Chondrocyte (in vitro differentiated cells): ENCODE measurements around the gene MAFG. TPM values are rescaled to one million over a fixed set of nuclear protein-coding genes. Genes with fewer than 3 reads are reported as not detected.

Experiments
- DNase-seq: peaks from one replicate; pipeline ENCODE4 v3.0.0; 2021; ENCODE audit warnings: mixed read lengths, low spot score
- H3K27ac Mint-ChIP-seq: one replicate; pipeline ENCODE4 v1.8.0; 2021; ENCODE audit warnings: mild to moderate bottlenecking, moderate library complexity, mixed read lengths; ENCODE audit not compliant: unreplicated experiment
- H3K27me3 Mint-ChIP-seq: 2 replicates; pipeline ENCODE4 v1.8.0; 2021; ENCODE audit warnings: low read depth, mixed read lengths
- H3K36me3 Mint-ChIP-seq: 2 replicates; pipeline ENCODE4 v1.8.0; 2021; ENCODE audit warnings: low read depth, mixed read lengths
- H3K4me1 Mint-ChIP-seq: 2 replicates; pipeline ENCODE4 v1.8.0; 2021; ENCODE audit warnings: low read depth, mild to moderate bottlenecking, mixed read lengths
- H3K4me3 Mint-ChIP-seq: one replicate; pipeline ENCODE4 v1.8.0; 2021; ENCODE audit warnings: mild to moderate bottlenecking, moderate library complexity, mixed read lengths; ENCODE audit not compliant: unreplicated experiment
- H3K9me3 Mint-ChIP-seq: 2 replicates; pipeline ENCODE4 v1.8.0; 2021; ENCODE audit warnings: low read depth, mixed read lengths
- CTCF ChIP-seq: fragments of 200-600 bp; sonication (generic); IDR thresholded peaks from 2 replicates; pipeline ENCODE4 v1.5.0; 2021; ENCODE audit warnings: antibody characterized with exemption, mild to moderate bottlenecking, moderate library complexity
- total RNA-seq: library from RNA; stranded (reverse); gene quantifications from 3 replicates; pipeline ENCODE4 v1.2.1, GENCODE V29; 2021

MAFG gene
- total RNA-seq, 1 donor from 2014 or later, result 38.1 TPM

- TF ChIP-seq CTCF, result no peak
- DNase-seq, result no peak
- H3K9me3 Mint-ChIP-seq, result no peaks in the 10 kb centered on the region
- peak overlapping the region; percentile 53 for H3K4me3 Mint-ChIP-seq
- H3K27ac Mint-ChIP-seq, result peak overlapping the region; percentile 22
- H3K36me3 Mint-ChIP-seq, result peaks cover 8% of the 10 kb centered on the region
- H3K4me1 Mint-ChIP-seq, result peaks cover 25% of the 10 kb centered on the region
- no peaks in the 10 kb centered on the region for H3K27me3 Mint-ChIP-seq
These were observed 2.0 kb upstream of the MAFG start for GRCh38 chr17:81929253-81930141.

DNA sequence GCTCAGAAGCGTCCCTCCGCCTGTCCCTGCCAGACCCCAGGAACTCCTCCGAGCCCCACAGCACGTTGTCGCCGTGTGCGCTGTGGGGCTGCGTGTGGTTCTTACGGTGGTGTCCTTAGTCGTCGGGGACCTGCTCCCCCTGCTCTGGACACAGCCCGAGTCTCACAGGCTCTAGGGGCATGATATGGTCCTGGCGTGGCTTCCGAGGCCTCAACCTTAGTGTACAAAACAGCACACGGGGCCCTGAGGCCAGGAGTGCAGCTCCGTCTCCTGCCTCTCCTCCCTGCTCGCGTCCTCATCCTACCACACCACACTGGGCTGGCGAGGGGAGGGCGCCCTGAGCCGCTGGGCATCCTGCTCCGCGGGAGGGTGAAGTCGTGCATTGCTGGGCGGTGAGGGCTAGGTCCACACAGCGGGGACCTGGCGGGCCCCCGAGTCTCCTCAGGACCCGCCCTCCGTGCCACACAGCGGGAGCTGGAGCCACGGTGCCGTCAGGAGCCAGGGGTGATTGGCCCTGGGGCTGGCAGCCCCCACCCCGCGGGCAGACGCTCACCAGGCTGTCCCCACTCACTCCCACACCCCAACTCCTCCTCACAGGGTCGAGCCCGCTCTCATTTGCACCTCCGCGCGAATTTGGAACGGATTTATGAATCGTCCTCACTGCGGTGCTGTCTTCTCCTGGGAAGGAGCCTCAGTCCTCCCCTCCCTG, 1.2 kb upstream of the MAFG start:
- Mint-ChIP-seq H3K4me1 (peaks cover 33% of the 10 kb centered on the region), H3K27me3 (no peaks in the 10 kb centered on the region), H3K27ac (peak overlapping the region; percentile 79), H3K9me3 (no peaks in the 10 kb centered on the region), H3K36me3 (peaks cover 3% of the 10 kb centered on the region), H3K4me3 (peak overlapping the region; percentile 68)
- no peak for TF ChIP-seq CTCF
- no peak for DNase-seq

GRCh38 chr17:81927152-81927652, 333 bp downstream of the MAFG start:
- peaks cover 41% of the 10 kb centered on the region for H3K4me1 Mint-ChIP-seq

GRCh38 chr17:81926451-81927151, 934 bp downstream of the MAFG start:
- H3K4me1 Mint-ChIP-seq, result peaks cover 40% of the 10 kb centered on the region
- H3K27ac Mint-ChIP-seq, result peak overlapping the region; percentile 99
- peaks cover 3% of the 10 kb centered on the region for H3K36me3 Mint-ChIP-seq
- H3K9me3 Mint-ChIP-seq, result no peaks in the 10 kb centered on the region
- no peak for DNase-seq
- no peak for TF ChIP-seq CTCF
- H3K27me3 Mint-ChIP-seq, result no peaks in the 10 kb centered on the region
- H3K4me3 Mint-ChIP-seq, result peak overlapping the region; percentile 83

More at GRCh38 chr17:81927152-81927652, 333 bp downstream of the MAFG start:
- Mint-ChIP-seq H3K36me3 (peaks cover 2% of the 10 kb centered on the region), H3K9me3 (no peaks in the 10 kb centered on the region), H3K27me3 (no peaks in the 10 kb centered on the region), H3K4me3 (peak overlapping the region; percentile 83), H3K27ac (no peak overlapping the region)
- DNase-seq, result no peak
- peak; percentile 30 for TF ChIP-seq CTCF
